HG03342 (cell line): Measurements from ENCODE around the gene AGPAT4.
"Not testable (repeated sequence)": the region's sequence is repeated elsewhere in the genome, so short reads cannot be mapped to it uniquely, and the experiment has no call there.

Experiments used
- ATAC-seq: cut with Tn5 transposase; IDR thresholded peaks from one replicate; pipeline ENCODE4 v1.9.1; 2021; ENCODE audit warnings: mild to moderate bottlenecking, moderate library complexity; ENCODE audit not compliant: unreplicated experiment

The AGPAT4 gene

DNA sequence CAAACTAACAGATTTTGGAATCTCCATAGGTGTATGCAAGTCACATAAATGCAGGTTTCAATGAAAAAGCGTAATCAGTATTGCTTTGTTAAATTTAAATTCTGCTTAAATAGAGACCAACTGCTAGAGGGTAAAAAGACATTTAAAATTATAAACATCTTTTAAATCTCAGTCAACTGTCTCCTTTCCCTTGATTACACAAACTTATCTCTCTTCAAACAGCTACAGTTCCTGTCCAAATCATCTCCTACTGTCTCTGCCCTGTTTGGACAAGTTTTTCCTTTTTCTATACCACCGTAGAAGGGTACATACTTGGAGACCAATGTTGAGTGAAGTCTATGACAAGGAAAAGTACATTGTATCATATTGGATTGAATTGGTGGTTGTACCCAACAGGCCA is 43.5 kb downstream of the AGPAT4 start:
- ATAC-seq, result no peak

GRCh38 chr6:161228921-161229591 is 44.8 kb downstream of the AGPAT4 start:
- peak; percentile 68 for ATAC-seq

- ATAC-seq, result no peak
These were observed 45.8 kb downstream of the AGPAT4 start for GRCh38 chr6:161228096-161228495.

DNA sequence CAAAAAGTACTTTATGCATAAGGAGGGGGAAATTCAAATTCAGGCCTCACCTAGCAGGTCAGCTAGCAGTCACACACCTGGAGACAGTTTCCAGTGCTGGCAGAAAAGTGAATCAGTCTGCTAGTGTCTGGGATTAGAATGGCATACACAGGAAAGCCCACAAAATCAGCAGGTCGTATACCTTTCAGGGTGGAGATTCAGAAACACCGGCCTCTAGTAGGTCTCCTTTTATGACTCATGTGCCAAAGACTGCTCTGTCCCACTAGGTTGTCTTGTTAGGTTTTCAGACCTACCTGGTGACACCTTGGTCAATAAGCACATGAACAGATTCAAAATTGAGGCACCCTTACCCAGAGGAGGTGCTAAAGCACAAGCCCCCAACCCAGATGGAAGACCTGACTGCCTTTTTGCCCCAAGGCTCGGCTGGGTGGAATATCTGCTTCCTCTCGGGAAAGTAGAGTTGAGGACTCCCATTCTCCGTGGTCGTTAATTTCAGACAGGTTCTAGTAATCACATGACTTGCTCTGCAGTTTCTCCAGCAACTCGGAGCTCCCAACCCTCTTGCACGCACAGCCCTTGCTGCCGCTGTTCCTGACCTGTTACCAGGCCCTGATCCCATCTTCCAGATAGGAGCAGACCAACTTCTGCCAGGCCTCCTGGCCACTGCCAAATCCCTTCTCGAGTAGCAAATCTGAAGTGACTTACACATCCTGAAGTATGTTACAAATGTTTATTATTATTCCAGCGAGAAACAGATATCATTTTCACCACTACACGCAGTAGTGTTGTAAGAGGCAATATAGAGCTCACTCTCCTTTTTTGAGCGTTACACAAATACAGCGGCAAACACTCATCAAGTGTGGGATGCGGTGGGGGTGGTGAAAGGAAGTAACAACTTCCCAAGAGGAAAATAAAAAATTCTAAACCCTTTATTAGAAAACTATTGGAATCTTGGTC is 46.6 kb downstream of the AGPAT4 start:
- no peak for ATAC-seq

DNA sequence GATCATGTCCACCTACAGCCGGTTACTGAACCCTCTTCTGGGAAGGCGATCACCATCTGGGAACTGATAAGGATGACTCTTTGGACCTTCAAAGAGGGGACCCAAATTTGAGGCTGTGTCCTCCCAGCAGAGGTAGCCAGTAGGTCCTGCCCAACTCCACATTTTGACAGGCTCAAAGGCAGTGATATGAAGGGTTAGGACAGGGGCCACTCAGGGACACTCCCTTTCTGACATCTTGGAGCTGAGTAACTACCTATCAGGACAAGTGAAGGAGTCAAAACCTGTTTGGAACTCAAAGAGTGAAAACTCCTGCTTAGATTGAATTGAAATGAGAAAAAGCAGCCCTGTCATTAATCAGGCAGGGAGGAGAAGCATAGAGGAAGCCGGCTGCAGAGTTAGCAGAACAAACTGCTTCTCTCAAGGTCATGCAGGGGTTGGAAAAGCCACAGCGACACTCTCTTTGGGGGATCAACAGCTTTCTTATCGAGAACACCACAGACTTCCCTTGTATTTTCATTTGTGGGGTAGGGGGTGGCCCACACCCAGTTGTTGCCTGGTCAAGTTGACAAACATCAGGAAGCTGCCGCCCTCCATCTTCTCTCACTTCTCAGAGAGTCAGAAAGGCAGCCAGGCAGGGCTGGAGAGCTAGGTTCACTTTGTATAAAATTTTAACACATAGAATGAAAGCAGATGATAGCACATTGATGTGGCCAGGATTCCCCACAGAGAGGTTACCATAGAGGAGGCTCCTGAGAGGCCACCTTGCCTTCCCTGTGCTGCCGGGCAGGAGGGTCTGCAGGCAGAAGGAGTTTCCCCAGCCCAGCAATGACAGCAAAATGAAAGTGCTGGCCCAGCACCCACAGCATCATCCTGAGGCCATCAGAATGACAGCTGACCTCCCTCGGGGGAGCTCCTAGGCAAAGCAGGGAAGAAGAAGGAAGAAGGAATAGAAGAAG is 47.6 kb downstream of the AGPAT4 start:
- peak; percentile 29 for ATAC-seq

GRCh38 chr6:161225681-161226008 is 48.2 kb downstream of the AGPAT4 start:
- ATAC-seq, result no peak

DNA sequence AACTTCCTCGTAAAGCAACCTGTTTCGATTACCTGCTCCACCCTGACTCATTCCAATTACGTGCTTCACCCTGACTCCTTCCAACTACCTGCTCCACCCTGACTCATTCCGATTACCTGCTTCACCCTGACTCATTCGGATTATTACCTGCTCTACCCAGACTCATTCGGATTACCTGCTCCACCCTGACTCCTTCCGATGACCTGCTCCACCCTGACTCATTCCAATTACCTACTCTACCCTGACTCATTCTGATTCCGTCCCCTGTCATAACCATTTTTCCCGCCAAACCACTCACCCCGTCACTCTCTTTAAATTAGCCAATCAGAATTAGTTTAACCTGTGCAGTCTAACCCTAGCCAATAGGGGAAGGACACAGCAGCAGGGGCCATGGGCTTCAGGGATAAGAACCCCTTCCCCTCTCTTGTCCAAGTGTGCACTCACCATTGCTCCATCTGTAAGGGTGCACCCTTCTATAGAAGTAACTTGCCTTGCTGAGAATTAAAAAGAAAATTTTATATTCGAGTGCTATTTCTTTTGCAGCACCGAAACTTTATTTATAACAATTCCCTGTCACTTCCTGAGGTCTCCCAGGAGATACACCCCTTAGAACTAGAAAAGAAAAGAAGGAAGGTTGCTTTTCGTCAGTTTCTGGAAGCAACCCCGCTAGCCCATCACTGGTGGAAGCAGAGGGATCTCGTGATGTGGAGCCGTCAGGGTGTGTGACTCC is 48.7 kb downstream of the AGPAT4 start:
- not testable (repeated sequence) for ATAC-seq

- no peak for ATAC-seq
These were observed 50.2 kb downstream of the AGPAT4 start for GRCh38 chr6:161223646-161224045.

DNA sequence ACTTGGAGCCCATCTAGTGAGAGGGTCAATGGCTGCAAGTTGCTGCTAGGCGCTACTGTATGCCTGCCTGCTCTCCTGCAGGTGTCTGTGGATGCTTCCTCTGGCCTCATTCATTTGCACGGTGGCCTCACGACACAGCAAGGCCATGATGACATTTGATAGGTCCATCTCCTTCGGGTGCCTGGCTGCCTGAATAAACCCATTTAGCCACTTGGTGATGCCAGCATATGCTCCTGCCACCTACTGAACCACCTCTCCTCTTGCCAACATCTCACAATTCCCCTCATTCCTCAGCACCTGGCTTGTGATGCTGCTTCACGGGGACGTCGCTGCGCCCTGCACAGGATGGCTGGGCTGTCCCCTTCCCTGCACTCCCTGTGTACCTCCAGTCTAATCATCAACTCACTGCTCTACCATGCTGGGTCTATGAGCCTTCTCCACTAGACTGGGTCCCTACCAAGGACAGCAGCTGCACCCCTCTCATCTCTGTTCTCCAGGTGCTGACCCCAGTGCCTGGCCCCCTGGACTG is 51.1 kb downstream of the AGPAT4 start:
- ATAC-seq, result no peak

DNA sequence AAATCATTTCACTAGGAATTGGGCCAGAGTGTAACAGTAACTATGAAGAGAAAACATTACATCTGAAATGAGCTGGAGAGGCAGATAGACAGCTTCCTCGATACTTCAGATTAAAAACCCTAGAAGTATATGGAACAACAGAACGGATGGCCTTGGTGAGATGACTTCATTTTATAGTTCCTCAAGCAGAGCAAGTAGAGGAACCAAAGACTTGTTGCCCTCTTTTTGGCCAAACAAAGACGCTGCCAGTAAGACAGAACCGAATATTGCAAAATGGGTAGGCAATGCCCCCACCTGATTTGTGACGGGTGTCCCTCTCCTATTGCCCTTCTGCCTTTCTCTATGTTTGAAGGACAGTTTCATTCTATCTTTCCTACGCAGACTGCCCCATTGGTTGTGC is 53.5 kb downstream of the AGPAT4 start:
- ATAC-seq, result no peak

GRCh38 chr6:161219680-161220079 is 54.2 kb downstream of the AGPAT4 start:
- ATAC-seq, result no peak

- no peak for ATAC-seq
These were observed 55.6 kb downstream of the AGPAT4 start for GRCh38 chr6:161218222-161218621.

GRCh38 chr6:161217628-161218027 is 56.2 kb downstream of the AGPAT4 start:
- ATAC-seq, result no peak

- ATAC-seq, result no peak
These were observed 57.1 kb downstream of the AGPAT4 start for GRCh38 chr6:161216616-161217205.

GRCh38 chr6:161215876-161216615 is 57.8 kb downstream of the AGPAT4 start:
- no peak for ATAC-seq

GRCh38 chr6:161215193-161215592 is 58.7 kb downstream of the AGPAT4 start:
- ATAC-seq, result no peak

GRCh38 chr6:161214722-161215121 is 59.1 kb downstream of the AGPAT4 start:
- ATAC-seq, result no peak

DNA sequence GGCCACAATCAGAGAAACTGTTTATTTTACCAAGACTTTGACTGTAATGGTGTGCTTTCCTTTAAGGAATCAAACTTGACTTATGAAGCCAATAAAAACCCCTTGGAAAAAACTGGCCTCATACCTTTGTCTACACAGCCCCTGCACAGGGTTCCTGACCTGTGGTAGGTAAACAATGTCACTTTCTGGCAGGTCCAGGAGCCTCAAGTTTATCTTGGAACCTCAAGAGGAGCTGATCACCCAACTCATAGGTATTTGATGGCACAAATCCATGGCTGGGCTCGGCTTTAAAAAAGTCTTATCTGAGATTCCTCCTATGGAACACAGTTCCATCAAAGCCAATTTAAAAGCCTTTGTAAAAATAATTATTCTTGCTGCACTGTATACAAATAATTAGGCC is 61.0 kb downstream of the AGPAT4 start:
- no peak for ATAC-seq

DNA sequence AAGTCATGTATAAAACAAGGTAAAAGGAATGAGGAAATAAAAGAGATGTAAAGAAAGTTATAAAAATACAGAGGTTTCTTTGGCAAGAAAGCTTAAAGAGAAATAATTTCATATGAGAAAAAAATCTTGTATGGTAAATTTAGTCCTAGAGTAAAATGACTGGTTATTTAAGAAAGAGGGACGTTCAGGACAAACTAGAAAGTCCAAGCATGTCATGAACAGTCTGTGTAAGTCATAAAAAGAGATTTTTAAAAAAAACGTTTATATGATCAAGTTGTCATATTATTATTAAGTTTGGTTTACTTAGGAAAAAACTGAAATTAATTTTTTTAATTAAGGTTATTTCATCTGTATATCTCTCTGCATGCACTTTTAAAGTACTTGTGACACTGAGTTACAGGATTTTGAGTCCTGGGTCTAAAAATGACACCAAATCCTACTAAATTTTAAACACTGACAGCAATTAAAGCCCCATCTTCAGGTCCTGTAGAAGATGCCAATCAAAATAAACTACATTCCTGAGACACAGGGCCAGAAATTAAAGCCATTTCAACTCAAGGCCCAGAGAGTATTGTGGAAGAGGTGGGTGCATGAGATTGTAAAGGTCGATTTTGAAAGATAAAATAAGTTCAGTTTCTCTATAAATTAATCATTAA is 62.4 kb downstream of the AGPAT4 start:
- ATAC-seq, result no peak
